DND-41 (cell line): ENCODE results near the gene POLR3G.

ENCODE experiments used
- ATAC-seq: fragments of 200-7000 bp; cut with Tn5 transposase; 3 replicates; pipeline ENCODE4 v1.9.1; 2021; ENCODE audit warnings: low read depth; ENCODE audit not compliant: insufficient read depth
- DNase-seq: peaks from one replicate; pipeline ENCODE4 v3.0.0-alpha.2; 2020
- H2AFZ ChIP-seq: 2 replicates; pipeline ENCODE4 v1.6.0; 2012; ENCODE audit warnings: low read depth, low read length
- H3K27ac ChIP-seq: 2 replicates; pipeline ENCODE4 v1.5.1; 2012; ENCODE audit warnings: low read length, inconsistent platforms
- H3K27me3 ChIP-seq: fragments of 200-600 bp; sonication (generic); 2 replicates; pipeline ENCODE4 v1.6.0; 2012; ENCODE audit warnings: low read length, mild to moderate bottlenecking, inconsistent platforms; ENCODE audit not compliant: insufficient read depth, poor library complexity
- H3K36me3 ChIP-seq: 2 replicates; pipeline ENCODE4 v1.5.1; 2012; ENCODE audit warnings: low read length, inconsistent platforms; ENCODE audit not compliant: insufficient read depth
- H3K4me1 ChIP-seq: 2 replicates; pipeline ENCODE4 v1.5.1; 2012; ENCODE audit warnings: mild to moderate bottlenecking, low read length; ENCODE audit not compliant: insufficient read depth
- H3K4me2 ChIP-seq: 2 replicates; pipeline ENCODE4 v1.6.0; 2012; ENCODE audit warnings: mild to moderate bottlenecking, moderate library complexity, low read length, inconsistent platforms; ENCODE audit not compliant: insufficient read depth
- H3K4me3 ChIP-seq, 2 experiments: fragments of 200-600 bp in 1 of 2; shearing (Covaris generic) in 1 of 2; 2 replicates each; pipeline ENCODE4 v1.5.1; 2012 to 2016; ENCODE audit warnings: inconsistent platforms in 2 of 2, low read length in 2 of 2, mild to moderate bottlenecking in 2 of 2, low read depth in 1 of 2, moderate library complexity in 1 of 2
- H3K79me2 ChIP-seq: 2 replicates; pipeline ENCODE4 v1.6.0; 2012; ENCODE audit warnings: low read length, inconsistent platforms; ENCODE audit not compliant: insufficient read depth
- H3K9ac ChIP-seq: 2 replicates; pipeline ENCODE4 v1.6.0; 2012; ENCODE audit warnings: low read depth, mild to moderate bottlenecking, inconsistent platforms, low read length, moderate library complexity
- H3K9me3 ChIP-seq: 2 replicates; pipeline ENCODE4 v1.5.1; 2012; ENCODE audit warnings: low read length, moderate library complexity, mild to moderate bottlenecking, inconsistent platforms; ENCODE audit not compliant: insufficient read depth, severe bottlenecking
- H4K20me1 ChIP-seq: 2 replicates; pipeline ENCODE4 v1.6.0; 2012; ENCODE audit warnings: low read length; ENCODE audit not compliant: insufficient read depth
- EZH2 ChIP-seq: IDR thresholded peaks from 3 replicates; pipeline ENCODE4 v1.6.1; 2012; ENCODE audit warnings: borderline replicate concordance, low read depth, mild to moderate bottlenecking, moderate library complexity, low read length, inconsistent platforms; ENCODE audit not compliant: severe bottlenecking
- TF ChIP-seq, protein P1 (sequence below): IDR thresholded peaks from 2 replicates; pipeline ENCODE4 v1.5.1; 2012; ENCODE audit warnings: borderline replicate concordance, low read length, moderate library complexity, mild to moderate bottlenecking; ENCODE audit not compliant: poor library complexity, severe bottlenecking; ENCODE audit errors: extremely low read depth

The POLR3G gene

DNA sequence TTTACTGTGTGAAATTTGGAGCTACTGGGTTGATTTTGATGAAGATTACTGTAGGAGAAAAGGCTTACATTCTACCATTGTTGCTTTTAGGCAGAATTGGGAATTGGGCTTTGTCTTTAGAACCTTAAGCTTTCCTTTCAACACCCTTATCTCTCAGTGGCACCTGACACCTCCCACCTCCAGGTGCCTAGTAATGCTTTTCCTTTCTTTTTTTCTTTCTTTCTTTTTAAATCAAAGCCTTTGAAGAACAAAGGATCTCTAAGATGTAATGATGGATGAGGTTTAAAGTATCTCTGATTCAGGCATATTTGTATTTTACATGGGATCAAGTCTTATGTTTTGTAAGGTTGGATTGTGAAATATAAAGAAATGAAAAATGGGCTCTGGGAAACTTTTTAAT lies 81.0 kb downstream of the POLR3G start:
- Histone ChIP-seq H3K4me1 (no peaks in the 10 kb centered on the region), H2AFZ (no peak overlapping the region), H3K36me3 (no peaks in the 10 kb centered on the region), H3K27ac (no peak overlapping the region), H4K20me1 (no peaks in the 10 kb centered on the region), H3K27me3 (peaks cover 7% of the 10 kb centered on the region), H3K79me2 (no peaks in the 10 kb centered on the region), H3K4me2 (no peak overlapping the region), H3K9ac (no peak overlapping the region), H3K9me3 (no peaks in the 10 kb centered on the region), H3K4me3 (no peak overlapping the region)
- no peak for ATAC-seq
- no peak for TF ChIP-seq EZH2
- TF ChIP-seq, protein P1, sequence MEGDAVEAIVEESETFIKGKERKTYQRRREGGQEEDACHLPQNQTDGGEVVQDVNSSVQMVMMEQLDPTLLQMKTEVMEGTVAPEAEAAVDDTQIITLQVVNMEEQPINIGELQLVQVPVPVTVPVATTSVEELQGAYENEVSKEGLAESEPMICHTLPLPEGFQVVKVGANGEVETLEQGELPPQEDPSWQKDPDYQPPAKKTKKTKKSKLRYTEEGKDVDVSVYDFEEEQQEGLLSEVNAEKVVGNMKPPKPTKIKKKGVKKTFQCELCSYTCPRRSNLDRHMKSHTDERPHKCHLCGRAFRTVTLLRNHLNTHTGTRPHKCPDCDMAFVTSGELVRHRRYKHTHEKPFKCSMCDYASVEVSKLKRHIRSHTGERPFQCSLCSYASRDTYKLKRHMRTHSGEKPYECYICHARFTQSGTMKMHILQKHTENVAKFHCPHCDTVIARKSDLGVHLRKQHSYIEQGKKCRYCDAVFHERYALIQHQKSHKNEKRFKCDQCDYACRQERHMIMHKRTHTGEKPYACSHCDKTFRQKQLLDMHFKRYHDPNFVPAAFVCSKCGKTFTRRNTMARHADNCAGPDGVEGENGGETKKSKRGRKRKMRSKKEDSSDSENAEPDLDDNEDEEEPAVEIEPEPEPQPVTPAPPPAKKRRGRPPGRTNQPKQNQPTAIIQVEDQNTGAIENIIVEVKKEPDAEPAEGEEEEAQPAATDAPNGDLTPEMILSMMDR = no peak
- no peak for DNase-seq

DNA sequence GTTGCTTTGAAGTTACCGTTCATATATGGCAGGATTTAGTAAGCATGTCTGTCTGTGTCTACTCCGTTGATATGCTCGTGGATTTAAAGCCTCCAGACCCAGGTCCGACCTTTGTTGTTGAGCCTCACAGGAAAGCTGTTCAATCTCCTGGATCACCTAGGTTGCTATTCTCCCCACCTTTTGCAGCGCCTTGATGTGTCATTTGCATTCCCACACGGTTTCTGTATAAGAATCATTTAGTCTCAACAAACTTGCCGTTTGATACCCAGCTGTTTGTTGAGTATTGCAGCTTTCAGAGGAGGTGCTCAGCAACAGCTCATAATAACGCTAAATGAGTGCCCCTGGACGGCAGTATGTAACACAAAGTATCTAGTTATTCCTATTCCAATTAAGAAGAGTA lies 82.7 kb downstream of the POLR3G start:
- Histone ChIP-seq H3K27me3 (peaks cover 10% of the 10 kb centered on the region), H3K9ac (no peak overlapping the region), H3K4me2 (no peak overlapping the region), H3K27ac (no peak overlapping the region), H3K4me3 (no peak overlapping the region), H4K20me1 (no peaks in the 10 kb centered on the region), H3K79me2 (no peaks in the 10 kb centered on the region), H3K4me1 (no peaks in the 10 kb centered on the region), H3K36me3 (no peaks in the 10 kb centered on the region), H2AFZ (no peak overlapping the region), H3K9me3 (no peaks in the 10 kb centered on the region)
- ATAC-seq = no peak
- no peak for TF ChIP-seq EZH2
- TF ChIP-seq, protein P1 = no peak
- DNase-seq = no peak

DNA sequence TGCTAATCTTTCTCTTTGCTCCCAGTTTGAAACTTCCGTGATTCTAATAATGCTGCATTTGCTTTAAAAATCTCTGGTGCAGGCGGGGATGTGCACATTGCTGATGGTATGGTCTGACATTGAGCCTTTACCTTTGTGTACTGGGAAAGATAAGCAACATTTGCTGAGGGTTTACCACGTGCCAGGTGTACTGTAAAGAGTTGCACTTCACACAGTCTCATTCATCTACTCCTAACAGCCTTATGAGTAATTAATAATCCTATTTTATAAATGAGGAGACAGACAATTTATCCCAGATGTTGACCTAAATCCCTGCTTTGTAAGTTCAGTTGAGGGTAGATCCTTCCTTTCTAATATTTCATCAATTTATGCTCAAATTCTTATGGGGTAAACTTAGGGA lies 83.2 kb downstream of the POLR3G start:
- no peaks in the 10 kb centered on the region for H3K4me1 ChIP-seq
- DNase-seq = no peak
- no peak overlapping the region for H3K27ac ChIP-seq
- H3K4me3 ChIP-seq = no peak overlapping the region
- H4K20me1 ChIP-seq = no peaks in the 10 kb centered on the region
- H3K27me3 ChIP-seq = peaks cover 6% of the 10 kb centered on the region
- H2AFZ ChIP-seq = no peak overlapping the region
- H3K79me2 ChIP-seq = no peaks in the 10 kb centered on the region
- H3K9ac ChIP-seq = no peak overlapping the region
- H3K9me3 ChIP-seq = no peaks in the 10 kb centered on the region
- H3K36me3 ChIP-seq = no peaks in the 10 kb centered on the region
- no peak for ATAC-seq
- TF ChIP-seq, protein P1 = no peak
- no peak for TF ChIP-seq EZH2
- no peak overlapping the region for H3K4me2 ChIP-seq
